ENCODE measurements around the gene CLCN2.
A peak's percentile ranks its signal among the peaks of the same experiment; 100 is the strongest.

Gene CLCN2

DNA sequence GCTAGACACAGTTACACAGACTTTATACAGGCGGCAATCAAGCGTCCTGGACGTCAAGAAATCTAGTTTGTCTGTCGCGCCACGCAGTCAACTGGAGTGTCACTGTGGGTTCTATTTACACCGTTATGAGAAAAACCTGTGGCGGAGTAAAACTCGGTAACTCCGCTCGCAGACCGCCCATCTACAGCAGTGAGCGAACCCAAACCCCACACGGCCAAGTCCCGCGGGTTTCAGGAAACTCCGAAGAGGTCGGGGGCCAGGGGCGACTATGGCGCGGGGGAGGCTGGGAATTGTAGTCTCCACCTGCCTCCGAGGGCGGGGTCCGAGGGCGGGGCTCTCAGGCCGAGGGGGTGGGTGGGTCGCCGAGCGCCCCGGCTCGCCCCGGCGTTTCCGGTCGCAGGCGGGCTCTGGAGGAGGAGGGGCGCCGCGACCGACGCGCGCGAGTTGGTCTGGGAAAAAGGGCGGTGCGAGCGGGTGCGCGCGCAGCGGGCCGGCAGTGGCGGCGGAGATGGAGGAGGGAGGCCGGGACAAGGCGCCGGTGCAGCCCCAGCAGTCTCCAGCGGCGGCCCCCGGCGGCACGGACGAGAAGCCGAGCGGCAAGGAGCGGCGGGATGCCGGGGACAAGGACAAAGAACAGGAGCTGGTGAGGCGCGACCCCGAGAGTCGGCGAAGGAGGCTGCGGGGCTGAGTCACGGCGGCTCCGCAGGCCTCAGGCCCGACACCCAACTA, 62.5 kb downstream of the CLCN2 start, which contains the start of gene PSMD2:
Gene PSMD2, plus strand, starts transcription at position 483 of the 729 bp plus-strand sequence. Its CDS starts 26 bp downstream, at position 509.
- no peak for FAIRE-seq
- DNase-seq (ENCODE audit: insufficient read length, low spot score), result peak; percentile 84
- TF ChIP-seq, protein P1, sequence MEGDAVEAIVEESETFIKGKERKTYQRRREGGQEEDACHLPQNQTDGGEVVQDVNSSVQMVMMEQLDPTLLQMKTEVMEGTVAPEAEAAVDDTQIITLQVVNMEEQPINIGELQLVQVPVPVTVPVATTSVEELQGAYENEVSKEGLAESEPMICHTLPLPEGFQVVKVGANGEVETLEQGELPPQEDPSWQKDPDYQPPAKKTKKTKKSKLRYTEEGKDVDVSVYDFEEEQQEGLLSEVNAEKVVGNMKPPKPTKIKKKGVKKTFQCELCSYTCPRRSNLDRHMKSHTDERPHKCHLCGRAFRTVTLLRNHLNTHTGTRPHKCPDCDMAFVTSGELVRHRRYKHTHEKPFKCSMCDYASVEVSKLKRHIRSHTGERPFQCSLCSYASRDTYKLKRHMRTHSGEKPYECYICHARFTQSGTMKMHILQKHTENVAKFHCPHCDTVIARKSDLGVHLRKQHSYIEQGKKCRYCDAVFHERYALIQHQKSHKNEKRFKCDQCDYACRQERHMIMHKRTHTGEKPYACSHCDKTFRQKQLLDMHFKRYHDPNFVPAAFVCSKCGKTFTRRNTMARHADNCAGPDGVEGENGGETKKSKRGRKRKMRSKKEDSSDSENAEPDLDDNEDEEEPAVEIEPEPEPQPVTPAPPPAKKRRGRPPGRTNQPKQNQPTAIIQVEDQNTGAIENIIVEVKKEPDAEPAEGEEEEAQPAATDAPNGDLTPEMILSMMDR (IDR thresholded peaks at IDR 0.05; ENCODE audit: insufficient read depth, missing control alignments), result no peak

DNA sequence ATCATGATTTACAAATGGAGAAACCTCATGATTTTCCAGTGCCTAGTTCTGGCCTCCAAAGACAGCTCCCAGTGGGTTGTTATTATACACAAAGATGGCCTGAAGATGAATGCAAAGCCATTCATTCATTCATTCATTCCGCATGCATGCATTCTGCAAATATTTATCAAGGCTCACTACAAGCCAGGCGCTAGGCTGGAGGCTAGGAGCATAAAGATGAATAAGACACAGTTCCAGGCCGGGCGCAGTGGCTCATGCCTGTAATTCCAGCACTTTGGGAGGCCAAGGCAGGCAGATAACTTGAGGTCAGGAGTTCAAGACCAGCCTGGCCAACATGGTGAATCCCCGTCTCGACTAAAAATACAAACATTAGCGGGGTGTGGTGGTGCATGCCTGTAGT, 64.8 kb downstream of the CLCN2 start:
- FAIRE-seq, result no peak
- DNase-seq (ENCODE audit: insufficient read length, low spot score), result no peak
- TF ChIP-seq, protein P1 (IDR thresholded peaks at IDR 0.05; ENCODE audit: insufficient read depth, missing control alignments), result no peak

Measured in D721Med (cell line).